IMR-90 (cell line): ENCODE measurements around the gene PSD2. TPM values are rescaled to one million over a fixed set of nuclear protein-coding genes. Genes with fewer than 3 reads are reported as not detected.
A peak's percentile ranks its signal among the peaks of the same experiment; 100 is the strongest.

Source experiments
- ATAC-seq: fragments of 200-7000 bp; cut with Tn5 transposase; 2 replicates; pipeline ENCODE4 v1.9.1; 2020; ENCODE audit warnings: low read depth, mild to moderate bottlenecking, moderate library complexity
- BruUV-seq: library from RNA; stranded (reverse); fragments of 400-500 nt; replicated peaks from 2 replicates; lab custom pipeline; 2021; lab: Mats Ljungman, UMichigan
- CTCF ChIA-PET: fragments of 300-600 bp; formaldehyde crosslinking; extraction: SDS; loops from one replicate; lab custom pipeline; 2021; ENCODE audit warnings: antibody characterized with exemption; lab: Yijun Ruan, JAX
- POLR2A ChIA-PET: fragments of 300-600 bp; sonication (Branson Sonifier 250); formaldehyde crosslinking; loops from one replicate; lab custom pipeline; 2022; ENCODE audit warnings: antibody characterized with exemption; ENCODE audit not compliant: unreplicated experiment; lab: Charles Lee
- DNase-seq: peaks from one replicate; pipeline ENCODE4 v3.0.0; 2013
- H2AFZ ChIP-seq: replicated peaks from 2 replicates; pipeline ENCODE3; 2013; ENCODE audit warnings: low read length, mild to moderate bottlenecking; ENCODE audit not compliant: poor library complexity
- H2AK5ac ChIP-seq: 2 replicates; pipeline ENCODE4 v1.6.1; 2013; ENCODE audit warnings: low read depth, low read length, inconsistent platforms
- H2AK9ac ChIP-seq: replicated peaks from 2 replicates; pipeline ENCODE3; 2013; ENCODE audit warnings: mild to moderate bottlenecking, low read depth, low read length, moderate library complexity; ENCODE audit not compliant: poor library complexity
- H2BK120ac ChIP-seq: 2 replicates; pipeline ENCODE4 v1.6.1; 2013; ENCODE audit warnings: low read depth, low read length, inconsistent platforms
- H2BK15ac ChIP-seq: 3 replicates; pipeline ENCODE4 v1.6.1; 2013; ENCODE audit warnings: low read depth, low read length, inconsistent platforms
- H2BK20ac ChIP-seq: 2 replicates; pipeline ENCODE4 v1.6.1; 2013; ENCODE audit warnings: low read depth, mild to moderate bottlenecking, inconsistent platforms, low read length, moderate library complexity
- H2BK5ac ChIP-seq: 2 replicates; pipeline ENCODE4 v1.6.1; 2013; ENCODE audit warnings: mild to moderate bottlenecking, low read depth, low read length, inconsistent platforms; ENCODE audit not compliant: poor library complexity, severe bottlenecking
- H3K14ac ChIP-seq: replicated peaks from 2 replicates; pipeline ENCODE4 v1.6.1; 2013; ENCODE audit warnings: low read depth, low read length, inconsistent platforms
- H3K18ac ChIP-seq: 2 replicates; pipeline ENCODE4 v1.6.1; 2013; ENCODE audit warnings: low read depth, low read length, control low read depth
- H3K23ac ChIP-seq: 2 replicates; pipeline ENCODE4 v1.6.1; 2013; ENCODE audit warnings: low read depth, low read length, inconsistent platforms
- H3K27ac ChIP-seq: 2 replicates; pipeline ENCODE4 v1.5.1; 2013; ENCODE audit warnings: mild to moderate bottlenecking, control low read depth, low read length; ENCODE audit not compliant: insufficient read depth
- H3K27me3 ChIP-seq: 2 replicates; pipeline ENCODE4 v1.6.1; 2013; ENCODE audit warnings: low read length; ENCODE audit not compliant: control insufficient read depth, insufficient read depth
- H3K36me3 ChIP-seq: 2 replicates; pipeline ENCODE4 v1.6.1; 2013; ENCODE audit warnings: low read length, mixed read lengths; ENCODE audit not compliant: control insufficient read depth, insufficient read depth
- H3K4ac ChIP-seq: 2 replicates; pipeline ENCODE4 v1.6.1; 2013; ENCODE audit warnings: low read depth, low read length, inconsistent platforms
- H3K4me1 ChIP-seq: 2 replicates; pipeline ENCODE4 v1.6.1; 2013; ENCODE audit warnings: low read length, mixed read lengths; ENCODE audit not compliant: control insufficient read depth, insufficient read depth
- H3K4me2 ChIP-seq: 2 replicates; pipeline ENCODE4 v1.6.1; 2013; ENCODE audit warnings: low read depth, mild to moderate bottlenecking, control low read depth, low read length, moderate library complexity
- H3K4me3 ChIP-seq: 2 replicates; pipeline ENCODE4 v1.5.1; 2013; ENCODE audit warnings: low read depth, mild to moderate bottlenecking, control low read depth, low read length, moderate library complexity; ENCODE audit not compliant: insufficient read depth
- H3K56ac ChIP-seq: 2 replicates; pipeline ENCODE4 v1.6.1; 2013; ENCODE audit warnings: low read length, inconsistent platforms; ENCODE audit not compliant: insufficient read depth; ENCODE audit errors: extremely low read depth
- H3K79me1 ChIP-seq, 2 experiments: 2 replicates each; pipeline ENCODE4 v1.6.1; 2013; ENCODE audit warnings: low read length in 2 of 2, inconsistent platforms in 1 of 2, low read depth in 1 of 2
- H3K9ac ChIP-seq: 2 replicates; pipeline ENCODE4 v1.6.1; 2013; ENCODE audit warnings: low read depth, low read length, control low read depth
- H3K9me1 ChIP-seq: 2 replicates; pipeline ENCODE4 v1.6.1; 2013; ENCODE audit warnings: low read length, inconsistent platforms; ENCODE audit not compliant: insufficient read depth
- H3K9me3 ChIP-seq: 2 replicates; pipeline ENCODE4 v1.6.1; 2013; ENCODE audit warnings: low read length; ENCODE audit not compliant: control insufficient read depth, insufficient read depth
- H4K20me1 ChIP-seq: 2 replicates; pipeline ENCODE4 v1.6.1; 2013; ENCODE audit warnings: low read length, inconsistent platforms; ENCODE audit not compliant: insufficient read depth
- H4K5ac ChIP-seq: 2 replicates; pipeline ENCODE4 v1.6.1; 2013; ENCODE audit warnings: mild to moderate bottlenecking, low read depth, low read length, control low read depth
- H4K8ac ChIP-seq, 2 experiments: 2 replicates each; pipeline ENCODE4 v1.6.1; 2013; ENCODE audit warnings: low read depth in 2 of 2, low read length in 2 of 2, control low read depth in 1 of 2, inconsistent platforms in 1 of 2
- H4K91ac ChIP-seq: 2 replicates; pipeline ENCODE4 v1.6.1; 2013; ENCODE audit warnings: low read depth, low read length, inconsistent platforms; ENCODE audit not compliant: insufficient read depth
- BHLHE40 ChIP-seq: fragments of 150-350 bp; IDR thresholded peaks from 2 replicates; pipeline ENCODE4 v1.6.1; 2016; ENCODE audit warnings: mild to moderate bottlenecking, low read depth, low read length
- CEBPB ChIP-seq: IDR thresholded peaks from 2 replicates; pipeline ENCODE4 v1.6.1; 2012; ENCODE audit warnings: low read depth, low read length, improper control_type of control experiment
- CHD1 ChIP-seq: IDR thresholded peaks from 2 replicates; pipeline ENCODE4 v1.6.1; 2012; ENCODE audit warnings: low read depth, low read length, improper control_type of control experiment
- FOS ChIP-seq: fragments of 150-350 bp; IDR thresholded peaks from 2 replicates; pipeline ENCODE4 v1.6.1; 2016; ENCODE audit warnings: low read depth, low read length
- MAFK ChIP-seq: IDR thresholded peaks from 2 replicates; pipeline ENCODE4 v1.6.1; 2012; ENCODE audit warnings: low read depth, low read length, improper control_type of control experiment
- MXI1 ChIP-seq: IDR thresholded peaks from 2 replicates; pipeline ENCODE4 v1.6.1; 2012; ENCODE audit warnings: low read depth, mild to moderate bottlenecking, low read length, moderate library complexity, borderline replicate concordance
- NFE2L2 ChIP-seq: fragments of 150-350 bp; IDR thresholded peaks from 2 replicates; pipeline ENCODE4 v1.6.1; 2016; ENCODE audit warnings: low read depth, mild to moderate bottlenecking, low read length
- POLR2A ChIP-seq: IDR thresholded peaks from 2 replicates; pipeline ENCODE4 v1.6.1; 2012; ENCODE audit warnings: mild to moderate bottlenecking, low read depth, low read length
- RAD21 ChIP-seq: IDR thresholded peaks from 2 replicates; pipeline ENCODE4 v1.6.1; 2012; ENCODE audit warnings: low read length, improper control_type of control experiment
- RCOR1 ChIP-seq: IDR thresholded peaks from 2 replicates; pipeline ENCODE4 v1.6.1; 2012; ENCODE audit warnings: mild to moderate bottlenecking, low read length, improper control_type of control experiment; ENCODE audit not compliant: insufficient replicate concordance
- RFX5 ChIP-seq: IDR thresholded peaks from 2 replicates; pipeline ENCODE4 v1.8.0; 2012; ENCODE audit warnings: low read depth, mild to moderate bottlenecking, low read length, moderate library complexity
- SMC3 ChIP-seq: fragments of 150-350 bp; IDR thresholded peaks from 2 replicates; pipeline ENCODE4 v1.6.1; 2016; ENCODE audit warnings: low read depth, mild to moderate bottlenecking, antibody characterized with exemption, low read length, moderate library complexity
- WGBS, 2 experiments: methylation state at CpG; one replicate each; pipeline versions ENCODE4 v1.1.5 to v1.1.7; 2013; ENCODE audit warnings: missing lambda C conversion rate in 2 of 2; ENCODE audit not compliant: insufficient read length in 1 of 2; ENCODE audit errors: extremely low coverage in 2 of 2; 5-methylcytosine and 5-hydroxymethylcytosine counted together
- dilution Hi-C: fragments of 300-500 bp; cut with HindIII; formaldehyde crosslinking; loops from one replicate; pipeline ENCODE4 v1.14.3; 2018; ENCODE audit warnings: low sequenced_read_pairs; ENCODE audit not compliant: unreplicated experiment
- in situ Hi-C: fragments of 300-500 bp; cut with MboI; formaldehyde crosslinking; loops from 3 replicates; pipeline ENCODE4 v1.14.3; 2019; ENCODE audit warnings: low sequenced_read_pairs, inconsistent platforms, mixed read lengths
- intact Hi-C: fragments of 100-400 bp; cut with micrococcal nuclease; formaldehyde crosslinking; loops from 2 replicates; pipeline ENCODE4 v1.10.0; 2022
- polyA plus RNA-seq, 3 experiments: library from polyadenylated mRNA; depleted of rRNA; stranded (reverse); fragments of >200 nt; gene quantifications; 2 replicates each; pipeline ENCODE4 v1.2.3, GENCODE V29; 2012; ENCODE audit warnings: low replicate concordance in 1 of 3
- total RNA-seq: library from RNA; depleted of rRNA; stranded (reverse); fragments of >200 nt; gene quantifications from 2 replicates; pipeline ENCODE4 v1.2.3, GENCODE V29; 2012
- TF ChIP-seq, protein P1 (sequence below): conservative IDR thresholded peaks from 2 replicates; pipeline ENCODE4 v1.5.1; 2012; ENCODE audit warnings: mild to moderate bottlenecking, low read depth, low read length, improper control_type of control experiment
- TF ChIP-seq, protein P2 (sequence below): fragments of 150-350 bp; IDR thresholded peaks from 2 replicates; pipeline ENCODE4 v1.6.1; 2016; ENCODE audit warnings: low read depth, mild to moderate bottlenecking, low read length, moderate library complexity, borderline replicate concordance
- TF ChIP-seq, protein P3 (sequence below): fragments of 150-350 bp; IDR thresholded peaks from 2 replicates; pipeline ENCODE4 v1.6.1; 2017; ENCODE audit warnings: mild to moderate bottlenecking, antibody characterized with exemption, low read length, low read depth

Gene PSD2
- total and polyA plus RNA-seq, 2 of the 4 experiments (the other 2 are of a cell fraction), result 0.05 TPM; not detected in 1

DNA sequence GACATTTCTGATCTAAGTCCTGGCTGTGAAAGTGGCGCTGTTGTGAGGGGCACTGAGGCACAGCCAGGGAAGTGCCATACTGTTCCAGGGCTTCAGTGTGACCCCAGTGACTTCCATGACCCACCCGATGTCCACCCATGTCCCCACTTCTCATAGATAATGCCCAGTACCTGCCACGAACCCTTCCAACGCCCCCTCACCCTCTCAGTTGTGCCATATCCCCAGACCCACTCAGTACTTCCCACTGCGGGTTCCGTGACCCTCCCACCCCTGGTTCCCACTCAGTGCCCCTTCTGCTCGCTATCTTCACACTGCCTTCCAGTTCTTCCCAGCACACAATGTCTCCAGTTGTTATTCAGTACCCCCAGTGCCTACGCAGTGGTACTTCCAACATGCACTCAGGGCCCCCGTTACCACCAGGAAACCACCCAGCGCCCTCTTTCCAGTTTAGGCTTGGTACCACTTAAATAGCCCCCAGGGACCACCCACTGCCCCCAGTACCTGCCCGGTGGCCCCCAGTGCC is 30.7 kb upstream of the PSD2 start:
- no peaks in the 10 kb centered on the region for H3K36me3 ChIP-seq

More for the DNA sequence above, 30.7 kb upstream of the PSD2 start:
- POLR2A ChIA-PET, result no interaction called here
- Histone ChIP-seq H3K14ac (no peak overlapping the region), H3K4me3 (no peak overlapping the region), H3K4me2 (no peak overlapping the region), H2BK5ac (no peak overlapping the region), H2AK9ac (peak overlapping the region; percentile 88), H2AK5ac (no peak overlapping the region), H2BK20ac (no peak overlapping the region), H3K23ac (no peak overlapping the region), H4K8ac (no peak overlapping the region), H4K91ac (no peak overlapping the region), H3K18ac (no peak overlapping the region), H2BK15ac (no peak overlapping the region), H2BK120ac (no peak overlapping the region), H3K56ac (no peak overlapping the region), H4K20me1 (no peaks in the 10 kb centered on the region), H4K5ac (no peak overlapping the region), H3K9ac (no peak overlapping the region), H2AFZ (no peak overlapping the region), H3K4me1 (no peaks in the 10 kb centered on the region), H3K9me1 (no peaks in the 10 kb centered on the region; the same call in 1 of the 2 replicates), H3K27ac (no peak overlapping the region), H3K4ac (no peak overlapping the region), H3K9me3 (no peaks in the 10 kb centered on the region), H3K27me3 (peaks cover 31% of the 10 kb centered on the region), H3K79me1 (no peaks in the 10 kb centered on the region)
- in situ Hi-C loops, result loop anchor here (5.0 to 10.0 kb wide), 2 partner anchors 133 to 340 kb away; no protein-coding TSS in a partner anchor
- dilution Hi-C loops, result loop anchor here (25.0 kb wide), 1 partner anchor 128 kb away; the partner anchor contains the start of gene CXXC5
- intact Hi-C loops, result loop anchor here (1.0 to 5.0 kb wide), 4 partner anchors 73 to 343 kb away; partner anchors contain the start of gene CXXC5
- DNase-seq (no peak), ATAC-seq (no peak)
- CTCF ChIA-PET, result interaction anchor here (0.5 to 4.4 kb wide), 24 partner anchors 10 to 1051 kb away, joined by 3 to 59 read pairs (median 4); partner anchors contain the start of genes CXXC5 and SPATA24
- no TSS peak for BruUV-seq
- 31% methylated on average over 3 of the region's 11 CpGs; no CpG with 5 or more reads in 1 of the 2 experiments for WGBS, 2 experiments
- TF ChIP-seq FOS (no peak), BHLHE40 (no peak), MAFK (no peak), MXI1 (no peak), RCOR1 (no peak), CHD1 (no peak), NFE2L2 (no peak), POLR2A (no peak), RFX5 (no peak), SMC3 (no peak), RAD21 (no peak), CEBPB (no peak)
- TF ChIP-seq, protein P1, sequence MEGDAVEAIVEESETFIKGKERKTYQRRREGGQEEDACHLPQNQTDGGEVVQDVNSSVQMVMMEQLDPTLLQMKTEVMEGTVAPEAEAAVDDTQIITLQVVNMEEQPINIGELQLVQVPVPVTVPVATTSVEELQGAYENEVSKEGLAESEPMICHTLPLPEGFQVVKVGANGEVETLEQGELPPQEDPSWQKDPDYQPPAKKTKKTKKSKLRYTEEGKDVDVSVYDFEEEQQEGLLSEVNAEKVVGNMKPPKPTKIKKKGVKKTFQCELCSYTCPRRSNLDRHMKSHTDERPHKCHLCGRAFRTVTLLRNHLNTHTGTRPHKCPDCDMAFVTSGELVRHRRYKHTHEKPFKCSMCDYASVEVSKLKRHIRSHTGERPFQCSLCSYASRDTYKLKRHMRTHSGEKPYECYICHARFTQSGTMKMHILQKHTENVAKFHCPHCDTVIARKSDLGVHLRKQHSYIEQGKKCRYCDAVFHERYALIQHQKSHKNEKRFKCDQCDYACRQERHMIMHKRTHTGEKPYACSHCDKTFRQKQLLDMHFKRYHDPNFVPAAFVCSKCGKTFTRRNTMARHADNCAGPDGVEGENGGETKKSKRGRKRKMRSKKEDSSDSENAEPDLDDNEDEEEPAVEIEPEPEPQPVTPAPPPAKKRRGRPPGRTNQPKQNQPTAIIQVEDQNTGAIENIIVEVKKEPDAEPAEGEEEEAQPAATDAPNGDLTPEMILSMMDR, result no peak
- TF ChIP-seq, protein P2, sequence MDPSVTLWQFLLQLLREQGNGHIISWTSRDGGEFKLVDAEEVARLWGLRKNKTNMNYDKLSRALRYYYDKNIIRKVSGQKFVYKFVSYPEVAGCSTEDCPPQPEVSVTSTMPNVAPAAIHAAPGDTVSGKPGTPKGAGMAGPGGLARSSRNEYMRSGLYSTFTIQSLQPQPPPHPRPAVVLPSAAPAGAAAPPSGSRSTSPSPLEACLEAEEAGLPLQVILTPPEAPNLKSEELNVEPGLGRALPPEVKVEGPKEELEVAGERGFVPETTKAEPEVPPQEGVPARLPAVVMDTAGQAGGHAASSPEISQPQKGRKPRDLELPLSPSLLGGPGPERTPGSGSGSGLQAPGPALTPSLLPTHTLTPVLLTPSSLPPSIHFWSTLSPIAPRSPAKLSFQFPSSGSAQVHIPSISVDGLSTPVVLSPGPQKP, result no peak
- TF ChIP-seq, protein P3, sequence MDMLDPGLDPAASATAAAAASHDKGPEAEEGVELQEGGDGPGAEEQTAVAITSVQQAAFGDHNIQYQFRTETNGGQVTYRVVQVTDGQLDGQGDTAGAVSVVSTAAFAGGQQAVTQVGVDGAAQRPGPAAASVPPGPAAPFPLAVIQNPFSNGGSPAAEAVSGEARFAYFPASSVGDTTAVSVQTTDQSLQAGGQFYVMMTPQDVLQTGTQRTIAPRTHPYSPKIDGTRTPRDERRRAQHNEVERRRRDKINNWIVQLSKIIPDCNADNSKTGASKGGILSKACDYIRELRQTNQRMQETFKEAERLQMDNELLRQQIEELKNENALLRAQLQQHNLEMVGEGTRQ, result no peak
